Mammary epithelial cell (primary cell): ENCODE results near the gene CD53.

Experiments used
- CTCF ChIP-seq, 2 donors: IDR thresholded peaks in 1 of 2; conservative IDR thresholded peaks in 1 of 2; 2 replicates each; pipeline ENCODE4 v1.5.1; 2011 to 2012; ENCODE audit warnings: inconsistent platforms in 2 of 2, low read length in 2 of 2, mild to moderate bottlenecking in 2 of 2, control low read depth in 1 of 2, low read depth in 1 of 2; ENCODE audit not compliant: insufficient read depth in 1 of 2; ENCODE audit errors: extremely low read depth in 1 of 2
- EZH2 ChIP-seq: IDR thresholded peaks from 2 replicates; pipeline ENCODE4 v1.6.1; 2012; ENCODE audit warnings: low read length, inconsistent platforms, borderline replicate concordance

GRCh38 chr1:110859062-110859461 is 13.9 kb upstream of the CD53 start:
- TF ChIP-seq CTCF (conservative IDR thresholded peaks at IDR 0.05 in 1 of 2, IDR thresholded peaks at IDR 0.05 in 1 of 2; ENCODE audit: extremely low read depth in 1 of 2, insufficient read depth in 1 of 2, low read depth in 1 of 2, low read length in 2 of 2) = no peak
- TF ChIP-seq EZH2 = no peak
